Measurements from ENCODE around the gene NKAIN2. TPM values are rescaled to one million over a fixed set of nuclear protein-coding genes. Genes with fewer than 3 reads are reported as not detected.
"Not testable (repeated sequence)": the region's sequence is repeated elsewhere in the genome, so short reads cannot be mapped to it uniquely, and the experiment has no call there.

The NKAIN2 gene
- total RNA-seq, 1 donor from 2014 or later: 0.56 TPM

GRCh38 chr6:124722141-124722878 is 918.6 kb downstream of the NKAIN2 start:
- no peak for DNase-seq
- H3K27me3 Mint-ChIP-seq (ENCODE audit: unreplicated experiment): no peaks in the 10 kb centered on the region
- H3K4me1 Mint-ChIP-seq (ENCODE audit: low read depth, unreplicated experiment): peaks cover 2% of the 10 kb centered on the region
- no peak overlapping the region for H3K27ac Mint-ChIP-seq (ENCODE audit: unreplicated experiment)
- H3K9me3 Mint-ChIP-seq (ENCODE audit: unreplicated experiment): no peaks in the 10 kb centered on the region
- H3K36me3 Mint-ChIP-seq (ENCODE audit: unreplicated experiment): no peaks in the 10 kb centered on the region
- H3K4me3 Mint-ChIP-seq (ENCODE audit: unreplicated experiment): no peak overlapping the region
- no peak for TF ChIP-seq CTCF (IDR thresholded peaks at IDR 0.05; ENCODE audit: partially characterized antibody, unreplicated experiment)

GRCh38 chr6:124723671-124724070 is 920.0 kb downstream of the NKAIN2 start:
- no peaks in the 10 kb centered on the region for H3K27me3 Mint-ChIP-seq (ENCODE audit: unreplicated experiment)
- no peak overlapping the region for H3K4me3 Mint-ChIP-seq (ENCODE audit: unreplicated experiment)
- H3K27ac Mint-ChIP-seq (ENCODE audit: unreplicated experiment): no peak overlapping the region
- no peaks in the 10 kb centered on the region for H3K9me3 Mint-ChIP-seq (ENCODE audit: unreplicated experiment)
- TF ChIP-seq CTCF (IDR thresholded peaks at IDR 0.05; ENCODE audit: partially characterized antibody, unreplicated experiment): no peak
- peaks cover 2% of the 10 kb centered on the region for H3K4me1 Mint-ChIP-seq (ENCODE audit: low read depth, unreplicated experiment)
- no peak for DNase-seq
- H3K36me3 Mint-ChIP-seq (ENCODE audit: unreplicated experiment): no peaks in the 10 kb centered on the region

- not testable (repeated sequence) for H3K9me3 Mint-ChIP-seq (ENCODE audit: unreplicated experiment); H3K27ac Mint-ChIP-seq (ENCODE audit: unreplicated experiment); H3K4me3 Mint-ChIP-seq (ENCODE audit: unreplicated experiment); H3K36me3 Mint-ChIP-seq (ENCODE audit: unreplicated experiment); DNase-seq; H3K4me1 Mint-ChIP-seq (ENCODE audit: low read depth, unreplicated experiment); H3K27me3 Mint-ChIP-seq (ENCODE audit: unreplicated experiment)
These were observed 934.1 kb downstream of the NKAIN2 start for GRCh38 chr6:124737804-124738203.

GRCh38 chr6:124738482-124738881 is 934.8 kb downstream of the NKAIN2 start:
- no peaks in the 10 kb centered on the region for H3K4me1 Mint-ChIP-seq (ENCODE audit: low read depth, unreplicated experiment)
- DNase-seq: no peak
- H3K9me3 Mint-ChIP-seq (ENCODE audit: unreplicated experiment): no peaks in the 10 kb centered on the region
- no peak overlapping the region for H3K4me3 Mint-ChIP-seq (ENCODE audit: unreplicated experiment)
- H3K27me3 Mint-ChIP-seq (ENCODE audit: unreplicated experiment): no peaks in the 10 kb centered on the region
- no peak overlapping the region for H3K27ac Mint-ChIP-seq (ENCODE audit: unreplicated experiment)
- H3K36me3 Mint-ChIP-seq (ENCODE audit: unreplicated experiment): no peaks in the 10 kb centered on the region
- TF ChIP-seq CTCF (IDR thresholded peaks at IDR 0.05; ENCODE audit: partially characterized antibody, unreplicated experiment): no peak

GRCh38 chr6:124741341-124741740 is 937.7 kb downstream of the NKAIN2 start:
- DNase-seq: no peak
- Mint-ChIP-seq H3K27me3 (ENCODE audit: unreplicated experiment) (no peaks in the 10 kb centered on the region), H3K27ac (ENCODE audit: unreplicated experiment) (no peak overlapping the region), H3K36me3 (ENCODE audit: unreplicated experiment) (no peaks in the 10 kb centered on the region), H3K4me3 (ENCODE audit: unreplicated experiment) (no peak overlapping the region), H3K4me1 (ENCODE audit: low read depth, unreplicated experiment) (no peaks in the 10 kb centered on the region), H3K9me3 (ENCODE audit: unreplicated experiment) (no peaks in the 10 kb centered on the region)
- no peak for TF ChIP-seq CTCF (IDR thresholded peaks at IDR 0.05; ENCODE audit: partially characterized antibody, unreplicated experiment)

Measured in glutamatergic neuron (in vitro differentiated cells).